H9 (cell line): ENCODE measurements around the gene OR10Z1. TPM values are rescaled to one million over a fixed set of nuclear protein-coding genes. Genes with fewer than 3 reads are reported as not detected.

Experiments
- DNase-seq: peaks from one replicate; pipeline ENCODE4 v3.0.0-alpha.2; 2017
- H2AFZ ChIP-seq: one replicate; pipeline ENCODE4 v1.6.1; 2013; ENCODE audit warnings: mild to moderate bottlenecking, low read length, control low read depth, moderate library complexity
- H2AK5ac ChIP-seq: 2 replicates; pipeline ENCODE4 v1.6.1; 2013; ENCODE audit warnings: low read length, control low read depth, mixed read lengths; ENCODE audit not compliant: insufficient read length
- H2BK120ac ChIP-seq: one replicate; pipeline ENCODE4 v1.6.1; 2013; ENCODE audit warnings: low read depth, mild to moderate bottlenecking, low read length, control low read depth, inconsistent platforms; ENCODE audit not compliant: poor library complexity, severe bottlenecking
- H2BK12ac ChIP-seq: 2 replicates; pipeline ENCODE4 v1.6.1; 2013; ENCODE audit warnings: low read length, control low read depth, mixed read lengths, low read depth; ENCODE audit not compliant: insufficient read length
- H2BK15ac ChIP-seq: 2 replicates; pipeline ENCODE4 v1.6.1; 2013; ENCODE audit warnings: low read depth, low read length, control low read depth
- H2BK20ac ChIP-seq: one replicate; pipeline ENCODE4 v1.6.1; 2013; ENCODE audit warnings: low read depth, mild to moderate bottlenecking, low read length, control low read depth, inconsistent platforms; ENCODE audit not compliant: poor library complexity, severe bottlenecking
- H2BK5ac ChIP-seq: 2 replicates; pipeline ENCODE4 v1.6.1; 2013; ENCODE audit warnings: low read length, control low read depth, mixed read lengths; ENCODE audit not compliant: insufficient read length
- H3K14ac ChIP-seq: 2 replicates; pipeline ENCODE4 v1.6.1; 2013; ENCODE audit warnings: low read length, control low read depth; ENCODE audit not compliant: insufficient read depth
- H3K18ac ChIP-seq: 2 replicates; pipeline ENCODE4 v1.6.1; 2013; ENCODE audit warnings: low read depth, mild to moderate bottlenecking, mixed read lengths, low read length, control low read depth; ENCODE audit not compliant: insufficient read length
- H3K23ac ChIP-seq: 2 replicates; pipeline ENCODE4 v1.6.1; 2013; ENCODE audit warnings: low read length, control low read depth, mixed read lengths, low read depth; ENCODE audit not compliant: insufficient read length
- H3K23me2 ChIP-seq: 2 replicates; pipeline ENCODE4 v1.6.1; 2013; ENCODE audit warnings: low read depth, mild to moderate bottlenecking, mixed read lengths, low read length, control low read depth; ENCODE audit not compliant: insufficient read length, poor library complexity, severe bottlenecking
- H3K27ac ChIP-seq: 2 replicates; pipeline ENCODE4 v1.5.1; 2013; ENCODE audit warnings: low read length, control low read depth, mixed read lengths, low read depth; ENCODE audit not compliant: insufficient read length
- H3K27me3 ChIP-seq: 2 replicates; pipeline ENCODE4 v1.6.1; 2013; ENCODE audit warnings: low read length, control low read depth, inconsistent platforms; ENCODE audit not compliant: insufficient read depth
- H3K4ac ChIP-seq: 2 replicates; pipeline ENCODE4 v1.6.1; 2013; ENCODE audit warnings: low read depth, mild to moderate bottlenecking, control low read depth, inconsistent platforms, low read length, moderate library complexity
- H3K4me1 ChIP-seq: 2 replicates; pipeline ENCODE4 v1.6.1; 2013; ENCODE audit warnings: low read length, control low read depth, inconsistent platforms; ENCODE audit not compliant: insufficient read depth
- H3K4me2 ChIP-seq: 2 replicates; pipeline ENCODE4 v1.6.1; 2013; ENCODE audit warnings: low read length, control low read depth, mixed read lengths; ENCODE audit not compliant: insufficient read length, insufficient read depth
- H3K56ac ChIP-seq: 2 replicates; pipeline ENCODE4 v1.6.1; 2013; ENCODE audit warnings: low read depth, mild to moderate bottlenecking, mixed read lengths, low read length, control low read depth; ENCODE audit not compliant: insufficient read length
- H3K79me1 ChIP-seq: 2 replicates; pipeline ENCODE4 v1.6.1; 2013; ENCODE audit warnings: low read depth, mild to moderate bottlenecking, moderate library complexity, low read length, control low read depth, inconsistent platforms; ENCODE audit not compliant: insufficient read depth, poor library complexity, severe bottlenecking
- H3K79me2 ChIP-seq: 2 replicates; pipeline ENCODE4 v1.6.1; 2013; ENCODE audit warnings: low read length, control low read depth, inconsistent platforms; ENCODE audit not compliant: insufficient read depth
- H3K9ac ChIP-seq: 2 replicates; pipeline ENCODE4 v1.6.1; 2013; ENCODE audit warnings: low read length, control low read depth, mixed read lengths; ENCODE audit not compliant: insufficient read length; ENCODE audit errors: extremely low read depth
- H3K9me3 ChIP-seq: one replicate; pipeline ENCODE4 v1.6.1; 2013; ENCODE audit warnings: low read depth, low read length, inconsistent platforms; ENCODE audit not compliant: control insufficient read depth
- H3T11ph ChIP-seq: one replicate; pipeline ENCODE4 v1.6.1; 2013; ENCODE audit warnings: mild to moderate bottlenecking, low read length, control low read depth, inconsistent platforms
- H4K20me1 ChIP-seq: one replicate; pipeline ENCODE4 v1.6.1; 2013; ENCODE audit not compliant: control insufficient read depth, insufficient read length, insufficient read depth
- H4K5ac ChIP-seq: 2 replicates; pipeline ENCODE4 v1.6.1; 2013; ENCODE audit warnings: low read depth, mild to moderate bottlenecking, mixed read lengths, low read length, control low read depth; ENCODE audit not compliant: insufficient read length
- H4K8ac ChIP-seq: replicated peaks from 2 replicates; pipeline ENCODE4 v1.6.1; 2013; ENCODE audit warnings: low read length, control low read depth, mixed read lengths, low read depth; ENCODE audit not compliant: insufficient read length
- H4K91ac ChIP-seq: 2 replicates; pipeline ENCODE4 v1.6.1; 2013; ENCODE audit warnings: low read depth, mild to moderate bottlenecking, moderate library complexity, mixed read lengths, low read length, control low read depth; ENCODE audit not compliant: insufficient read length
- H3K27ac Mint-ChIP-seq, 3 experiments: 2 replicates in 2 of 3; 3 replicates in 1 of 3; pipeline ENCODE4 v1.8.0; 2020 to 2021; ENCODE audit warnings: mixed read lengths in 3 of 3, mild to moderate bottlenecking in 1 of 3, moderate library complexity in 1 of 3
- H3K27me3 Mint-ChIP-seq: 2 replicates; pipeline ENCODE4 v1.8.0; 2021; ENCODE audit warnings: low read depth, mild to moderate bottlenecking, moderate library complexity, mixed read lengths
- H3K36me3 Mint-ChIP-seq, 3 experiments: 2 replicates in 2 of 3; 3 replicates in 1 of 3; pipeline ENCODE4 v1.8.0; 2020 to 2021; ENCODE audit warnings: low read depth in 3 of 3, mixed read lengths in 3 of 3; ENCODE audit not compliant: insufficient read depth in 1 of 3
- H3K4me1 Mint-ChIP-seq, 2 experiments: 2 replicates each; pipeline ENCODE4 v1.8.0; 2020; ENCODE audit warnings: mixed read lengths in 2 of 2
- H3K4me3 Mint-ChIP-seq, 2 experiments: 2 replicates in 1 of 2; 3 replicates in 1 of 2; pipeline ENCODE4 v1.8.0; 2020 to 2021; ENCODE audit warnings: mild to moderate bottlenecking in 2 of 2, mixed read lengths in 2 of 2, moderate library complexity in 1 of 2
- H3K9me3 Mint-ChIP-seq, 2 experiments: 2 replicates in 1 of 2; 3 replicates in 1 of 2; pipeline ENCODE4 v1.8.0; 2020; ENCODE audit warnings: mild to moderate bottlenecking in 2 of 2, mixed read lengths in 2 of 2, moderate library complexity in 1 of 2
- total RNA-seq: library from RNA; stranded (reverse); gene quantifications from 2 replicates; pipeline ENCODE4 v1.2.1, GENCODE V29; 2021
- TF ChIP-seq, protein P1 (sequence below): fragments of 200-600 bp; sonication (generic); conservative IDR thresholded peaks from 3 replicates; pipeline ENCODE4 v1.8.0; 2021; ENCODE audit warnings: antibody characterized with exemption, mild to moderate bottlenecking

OR10Z1 gene
- total RNA-seq, 1 experiment from 2014 or later, result not detected

DNA sequence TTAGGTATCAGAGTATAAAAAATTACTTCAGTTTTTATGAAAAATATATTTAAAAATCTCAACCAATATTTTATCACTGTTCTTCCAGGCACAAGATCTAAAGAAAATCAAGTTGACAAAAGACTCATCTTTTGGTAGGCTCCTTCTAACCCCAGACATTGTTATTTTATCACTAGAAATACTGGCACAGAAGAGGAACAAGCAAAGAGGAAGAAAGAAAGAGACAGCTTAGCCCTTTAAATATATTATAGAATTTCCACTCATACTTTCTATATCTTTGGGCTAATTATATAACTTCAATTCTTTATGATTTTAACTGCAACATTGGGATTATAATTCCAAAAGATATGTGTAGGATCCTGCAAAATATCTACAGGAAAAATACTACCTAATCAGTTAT, 49.0 kb downstream of the OR10Z1 start:
- Histone ChIP-seq H3K23me2 (no peaks in the 10 kb centered on the region), H3K79me2 (no peaks in the 10 kb centered on the region), H3K18ac (no peak overlapping the region), H3K4me2 (no peak overlapping the region), H3K79me1 (no peaks in the 10 kb centered on the region), H3K27me3 (no peaks in the 10 kb centered on the region; the same call in 1 of the 2 replicates), H3K23ac (no peak overlapping the region), H3K56ac (no peak overlapping the region), H3K4ac (no peak overlapping the region), H4K5ac (no peak overlapping the region), H2AFZ (no peak overlapping the region), H2BK5ac (no peak overlapping the region), H2BK120ac (no peak overlapping the region), H4K8ac (no peak overlapping the region), H3K9me3 (no peaks in the 10 kb centered on the region), H4K20me1 (no peaks in the 10 kb centered on the region), H2BK15ac (no peak overlapping the region), H3T11ph (no peak overlapping the region), H3K4me1 (no peaks in the 10 kb centered on the region; the same call in 1 of the 2 replicates), H2AK5ac (no peak overlapping the region), H3K14ac (no peak overlapping the region), H2BK12ac (no peak overlapping the region), H2BK20ac (no peak overlapping the region), H3K9ac (no peak overlapping the region), H4K91ac (no peak overlapping the region), H3K27ac (no peak overlapping the region)
- Mint-ChIP-seq H3K36me3 (no peaks in the 10 kb centered on the region), H3K27me3 (no peaks in the 10 kb centered on the region), H3K4me3 (no peak overlapping the region), H3K4me1 (no peaks in the 10 kb centered on the region), H3K27ac (no peak overlapping the region), H3K9me3 (no peaks in the 10 kb centered on the region)
- TF ChIP-seq, protein P1, sequence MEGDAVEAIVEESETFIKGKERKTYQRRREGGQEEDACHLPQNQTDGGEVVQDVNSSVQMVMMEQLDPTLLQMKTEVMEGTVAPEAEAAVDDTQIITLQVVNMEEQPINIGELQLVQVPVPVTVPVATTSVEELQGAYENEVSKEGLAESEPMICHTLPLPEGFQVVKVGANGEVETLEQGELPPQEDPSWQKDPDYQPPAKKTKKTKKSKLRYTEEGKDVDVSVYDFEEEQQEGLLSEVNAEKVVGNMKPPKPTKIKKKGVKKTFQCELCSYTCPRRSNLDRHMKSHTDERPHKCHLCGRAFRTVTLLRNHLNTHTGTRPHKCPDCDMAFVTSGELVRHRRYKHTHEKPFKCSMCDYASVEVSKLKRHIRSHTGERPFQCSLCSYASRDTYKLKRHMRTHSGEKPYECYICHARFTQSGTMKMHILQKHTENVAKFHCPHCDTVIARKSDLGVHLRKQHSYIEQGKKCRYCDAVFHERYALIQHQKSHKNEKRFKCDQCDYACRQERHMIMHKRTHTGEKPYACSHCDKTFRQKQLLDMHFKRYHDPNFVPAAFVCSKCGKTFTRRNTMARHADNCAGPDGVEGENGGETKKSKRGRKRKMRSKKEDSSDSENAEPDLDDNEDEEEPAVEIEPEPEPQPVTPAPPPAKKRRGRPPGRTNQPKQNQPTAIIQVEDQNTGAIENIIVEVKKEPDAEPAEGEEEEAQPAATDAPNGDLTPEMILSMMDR, result no peak
- no peak for DNase-seq
